H1 (cell line): ENCODE data around the gene NFXL1. TPM values are rescaled to one million over a fixed set of nuclear protein-coding genes. Genes with fewer than 3 reads are reported as not detected.

Source experiments
- CTCF ChIA-PET: fragments of 300-600 bp; sonication (Branson Sonifier 250); formaldehyde crosslinking; loops from one replicate; lab custom pipeline; 2021; ENCODE audit not compliant: partially characterized antibody; lab: Charles Lee
- POLR2A ChIA-PET: fragments of 300-600 bp; sonication (Branson Sonifier 250); formaldehyde crosslinking; loops from one replicate; lab custom pipeline; 2021; ENCODE audit warnings: inconsistent platforms; ENCODE audit not compliant: partially characterized antibody; lab: Charles Lee
- DNase-seq, 2 experiments: peaks; one replicate each; pipeline versions ENCODE4 v3.0.0 to v3.0.0-alpha.2; 2010 to 2022; ENCODE audit warnings: low spot score in 2 of 2, low read depth in 1 of 2, mixed read lengths in 1 of 2
- FAIRE-seq: peaks from 2 replicates; lab custom pipeline; 2011; peaks lifted over from hg19 to GRCh38; lab: Jason Lieb, UNC
- H2AFZ ChIP-seq: 2 replicates; pipeline ENCODE4 v1.8.1; 2012; ENCODE audit warnings: low read length, inconsistent platforms
- H2AK5ac ChIP-seq: 2 replicates; pipeline ENCODE4 v1.6.1; 2013; ENCODE audit warnings: low read depth, low read length
- H2BK120ac ChIP-seq: replicated peaks from 2 replicates; pipeline ENCODE3; 2013; ENCODE audit warnings: low read depth, low read length, inconsistent platforms
- H2BK12ac ChIP-seq: 2 replicates; pipeline ENCODE4 v1.6.1; 2013; ENCODE audit warnings: low read depth, low read length
- H2BK15ac ChIP-seq: 2 replicates; pipeline ENCODE4 v1.6.1; 2013; ENCODE audit warnings: low read length
- H2BK20ac ChIP-seq: 2 replicates; pipeline ENCODE4 v1.6.1; 2013; ENCODE audit warnings: low read length
- H2BK5ac ChIP-seq: 2 replicates; pipeline ENCODE4 v1.6.1; 2013; ENCODE audit warnings: low read depth, low read length
- H3K14ac ChIP-seq: 2 replicates; pipeline ENCODE4 v1.6.1; 2013; ENCODE audit warnings: inconsistent platforms; ENCODE audit not compliant: insufficient read length
- H3K18ac ChIP-seq: 2 replicates; pipeline ENCODE4 v1.6.1; 2013; ENCODE audit warnings: low read length; ENCODE audit errors: extremely low read depth
- H3K23ac ChIP-seq: 2 replicates; pipeline ENCODE4 v1.6.1; 2013; ENCODE audit warnings: inconsistent platforms; ENCODE audit not compliant: insufficient read length
- H3K23me2 ChIP-seq: 2 replicates; pipeline ENCODE4 v1.6.1; 2013; ENCODE audit warnings: low read depth, low read length
- H3K27ac ChIP-seq: 2 replicates; pipeline ENCODE4 v1.6.1; 2011; ENCODE audit warnings: low read depth, low read length, inconsistent platforms
- H3K27me3 ChIP-seq, 4 experiments: replicated peaks in 1 of 4; 1 replicate in 1 of 4; 2 replicates in 3 of 4; pipeline versions ENCODE4 v1.6.1 to v1.8.1; 2011 to 2013; ENCODE audit warnings: low read length in 3 of 4, mild to moderate bottlenecking in 3 of 4, inconsistent platforms in 2 of 4, mixed read lengths in 2 of 4, moderate library complexity in 1 of 4; ENCODE audit not compliant: control insufficient read depth in 3 of 4, insufficient read depth in 3 of 4; ENCODE audit errors: extremely low read depth in 1 of 4
- H3K36me3 ChIP-seq, 4 experiments: 2 replicates each; pipeline versions ENCODE4 v1.6.1 to v1.8.1; 2011 to 2013; ENCODE audit warnings: mild to moderate bottlenecking in 4 of 4, low read length in 3 of 4, moderate library complexity in 2 of 4, control low read depth in 1 of 4, inconsistent platforms in 1 of 4; ENCODE audit not compliant: insufficient read depth in 4 of 4, control insufficient read depth in 2 of 4
- H3K4ac ChIP-seq: replicated peaks from 2 replicates; pipeline ENCODE3; 2013; ENCODE audit warnings: low read length, low read depth, mixed read lengths, inconsistent platforms; ENCODE audit not compliant: insufficient read length
- H3K4me1 ChIP-seq, 4 experiments: replicated peaks in 1 of 4; 1 replicate in 1 of 4; 2 replicates in 3 of 4; pipeline versions ENCODE4 v1.6.1 to v1.8.1; 2011 to 2013; ENCODE audit warnings: low read length in 3 of 4, inconsistent platforms in 2 of 4, mixed read lengths in 1 of 4; ENCODE audit not compliant: insufficient read depth in 4 of 4, control insufficient read depth in 3 of 4
- H3K4me2 ChIP-seq, 2 experiments: 2 replicates each; pipeline versions ENCODE4 v1.6.1 to v1.8.1; 2011 to 2013; ENCODE audit warnings: low read depth in 2 of 2, low read length in 2 of 2, control low read depth in 1 of 2, inconsistent platforms in 1 of 2, mild to moderate bottlenecking in 1 of 2; ENCODE audit not compliant: insufficient read depth in 1 of 2
- H3K4me3 ChIP-seq, 4 experiments: fragments of 200-600, 300-600 bp in 1 of 4; sonication (generic), shearing (Covaris generic), sonication (Bioruptor Twin) in 1 of 4; 2 replicates each; pipeline versions ENCODE4 v1.5.1 to v1.8.1; 2011 to 2016; ENCODE audit warnings: low read length in 4 of 4, low read depth in 3 of 4, control low read depth in 2 of 4, inconsistent platforms in 2 of 4, mild to moderate bottlenecking in 2 of 4, mixed read lengths in 1 of 4, moderate library complexity in 1 of 4; ENCODE audit not compliant: insufficient read depth in 2 of 4; ENCODE audit errors: extremely low read depth in 1 of 4
- H3K56ac ChIP-seq: replicated peaks from 2 replicates; pipeline ENCODE3; 2013; ENCODE audit warnings: low read depth, mild to moderate bottlenecking, mixed read lengths, low read length, inconsistent platforms; ENCODE audit not compliant: insufficient read length
- H3K79me1 ChIP-seq: 2 replicates; pipeline ENCODE4 v1.6.1; 2013; ENCODE audit warnings: low read depth, low read length, control low read depth
- H3K79me2 ChIP-seq, 2 experiments: 2 replicates each; pipeline versions ENCODE4 v1.6.1 to v1.8.1; 2012 to 2013; ENCODE audit warnings: low read length in 2 of 2, mild to moderate bottlenecking in 2 of 2, inconsistent platforms in 1 of 2; ENCODE audit not compliant: insufficient read depth in 2 of 2, control insufficient read depth in 1 of 2
- H3K9ac ChIP-seq, 4 experiments: replicated peaks in 1 of 4; 1 replicate in 1 of 4; 2 replicates in 3 of 4; pipeline versions ENCODE4 v1.6.1 to v1.8.1; 2011 to 2013; ENCODE audit warnings: low read depth in 3 of 4, low read length in 3 of 4, control low read depth in 2 of 4, mild to moderate bottlenecking in 2 of 4, moderate library complexity in 2 of 4, inconsistent platforms in 1 of 4; ENCODE audit errors: extremely low read depth in 1 of 4
- H3K9me3 ChIP-seq, 2 experiments: 2 replicates each; pipeline versions ENCODE4 v1.6.1 to v1.8.1; 2012 to 2013; ENCODE audit warnings: mild to moderate bottlenecking in 2 of 2, moderate library complexity in 2 of 2, control low read depth in 1 of 2, inconsistent platforms in 1 of 2, low read depth in 1 of 2, low read length in 1 of 2, mixed read lengths in 1 of 2; ENCODE audit not compliant: insufficient read depth in 2 of 2
- H4K20me1 ChIP-seq, 2 experiments: replicated peaks in 1 of 2; 2 replicates each; pipeline versions ENCODE3 to v1.8.1; 2011 to 2013; ENCODE audit warnings: inconsistent platforms in 2 of 2, low read length in 2 of 2, mild to moderate bottlenecking in 1 of 2; ENCODE audit not compliant: insufficient read depth in 2 of 2, control insufficient read depth in 1 of 2
- H4K5ac ChIP-seq: 2 replicates; pipeline ENCODE4 v1.6.1; 2013; ENCODE audit warnings: low read length, low read depth, mixed read lengths, inconsistent platforms; ENCODE audit not compliant: insufficient read length
- H4K8ac ChIP-seq: 2 replicates; pipeline ENCODE4 v1.8.0; 2013; ENCODE audit warnings: mild to moderate bottlenecking, moderate library complexity, low read length, inconsistent platforms; ENCODE audit not compliant: insufficient read depth; ENCODE audit errors: extremely low read depth
- H4K91ac ChIP-seq: replicated peaks from 2 replicates; pipeline ENCODE3; 2013; ENCODE audit warnings: low read length, mixed read lengths, inconsistent platforms; ENCODE audit not compliant: insufficient read length
- CTBP2 ChIP-seq: IDR thresholded peaks from 2 replicates; pipeline ENCODE4 v1.7.0; 2011; ENCODE audit warnings: borderline replicate concordance, mild to moderate bottlenecking, moderate library complexity, mixed read lengths, low read length; ENCODE audit not compliant: insufficient read depth, insufficient read length
- GTF2F1 ChIP-seq: IDR thresholded peaks from 2 replicates; pipeline ENCODE4 v1.6.1; 2012; ENCODE audit warnings: low read depth, low read length, improper control_type of control experiment, borderline replicate concordance
- HDAC2 ChIP-seq, 2 experiments: fragments of 300-600 bp in 1 of 2; sonication (generic) in 1 of 2; IDR thresholded peaks; 2 replicates each; pipeline ENCODE4 v1.6.1; 2011 to 2012; ENCODE audit warnings: low read depth in 2 of 2, low read length in 2 of 2, mild to moderate bottlenecking in 2 of 2, moderate library complexity in 2 of 2, borderline replicate concordance in 1 of 2, inconsistent platforms in 1 of 2
- KDM5A ChIP-seq: fragments of 200-600 bp; IDR thresholded peaks from 2 replicates; pipeline ENCODE4 v1.7.1; 2012; ENCODE audit warnings: mild to moderate bottlenecking, low read length, inconsistent platforms, mixed read lengths
- NRF1 ChIP-seq: IDR thresholded peaks from 2 replicates; pipeline ENCODE4 v1.6.1; 2011; ENCODE audit warnings: mild to moderate bottlenecking, low read depth, low read length, improper control_type of control experiment
- RFX5 ChIP-seq: IDR thresholded peaks from 2 replicates; pipeline ENCODE4 v1.6.1; 2011; ENCODE audit warnings: low read depth, low read length, improper control_type of control experiment, borderline replicate concordance
- SAP30 ChIP-seq: fragments of 300-600 bp; sonication (generic); IDR thresholded peaks from 2 replicates; pipeline ENCODE4 v1.7.1; 2012; ENCODE audit warnings: low read length, moderate library complexity, mild to moderate bottlenecking, inconsistent platforms; ENCODE audit not compliant: insufficient read depth, insufficient replicate concordance
- SIN3A ChIP-seq, 2 experiments: IDR thresholded peaks in 1 of 2; conservative IDR thresholded peaks in 1 of 2; 2 replicates each; pipeline ENCODE4 v1.6.1; 2011 to 2012; ENCODE audit warnings: low read length in 2 of 2, improper control_type of control experiment in 1 of 2, low read depth in 1 of 2, mild to moderate bottlenecking in 1 of 2
- WGBS, 2 experiments: shearing (Covaris generic) in 1 of 2; methylation state at CpG; one replicate each; pipeline versions ENCODE4 v1.1.6 to v1.1.7; 2013 to 2015; ENCODE audit warnings: low lambda C conversion rate in 2 of 2, mixed read lengths in 2 of 2, inconsistent platforms in 1 of 2, low coverage in 1 of 2, missing lambda C conversion rate in 1 of 2; ENCODE audit not compliant: insufficient replicate concordance in 2 of 2, insufficient coverage in 1 of 2, insufficient read length in 1 of 2; ENCODE audit errors: extremely low coverage in 1 of 2, missing lambda C conversion rate in 1 of 2; 5-methylcytosine and 5-hydroxymethylcytosine counted together
- polyA plus RNA-seq, 7 experiments: library from polyadenylated mRNA; depleted of rRNA in 3 of 7; stranded (reverse) in 5 of 7; unstranded in 2 of 7; fragments of >200 nt in 5 of 7; fragments of 200-250 nt in 2 of 7; gene quantifications; 1 replicate in 5 of 7; 2 replicates in 1 of 7; 4 replicates in 1 of 7; pipeline versions ENCODE4 v1.2.1 to v1.2.3, GENCODE V29; 2011 to 2013; ENCODE audit warnings: missing spikeins in 2 of 7, mixed read lengths in 2 of 7
- total RNA-seq: library from RNA; stranded (reverse); fragmentation: NEBNext Ultra II Directional; extraction: Animal tissue kit (Norgen Biotek cat#: 25700); gene quantifications from 2 replicates; pipeline ENCODE4 v1.2.1, GENCODE V29; 2021

The NFXL1 gene
- total and polyA plus RNA-seq, 2 of the 8 experiments (the other 6 are each of a cell fraction or from before 2014, with no cell fraction given), result 10.0 to 29.5 TPM

GRCh38 chr4:47936336-47936735, 22.0 kb upstream of the NFXL1 start:
- Histone ChIP-seq H3K4me2 (no peak overlapping the region), H2BK120ac (no peak overlapping the region), H3K27me3 (no peaks in the 10 kb centered on the region), H2AFZ (no peak overlapping the region), H4K8ac (no peak overlapping the region), H2BK15ac (no peak overlapping the region), H2BK12ac (no peak overlapping the region), H4K20me1 (no peaks in the 10 kb centered on the region), H3K4me3 (no peak overlapping the region), H3K79me1 (no peaks in the 10 kb centered on the region), H3K9ac (no peak overlapping the region), H3K23ac (no peak overlapping the region), H2AK5ac (no peak overlapping the region), H4K91ac (no peak overlapping the region), H3K36me3 (no peaks in the 10 kb centered on the region), H3K23me2 (no peaks in the 10 kb centered on the region), H3K4me1 (no peaks in the 10 kb centered on the region), H3K18ac (no peak overlapping the region), H3K9me3 (no peaks in the 10 kb centered on the region), H4K5ac (no peak overlapping the region), H2BK5ac (no peak overlapping the region), H3K14ac (no peak overlapping the region), H3K79me2 (no peaks in the 10 kb centered on the region), H2BK20ac (no peak overlapping the region), H3K56ac (no peak overlapping the region), H3K4ac (no peak overlapping the region), H3K27ac (no peak overlapping the region)
- no peak for TF ChIP-seq KDM5A
- no peak for TF ChIP-seq CTBP2
- TF ChIP-seq SAP30, result no peak
- no peak for TF ChIP-seq HDAC2 (IDR thresholded peaks at IDR 0.05; ENCODE audit: borderline replicate concordance in 1 of 2, low read depth in 2 of 2, low read length in 2 of 2)
- no peak for TF ChIP-seq GTF2F1
- no peak for TF ChIP-seq SIN3A (conservative IDR thresholded peaks at IDR 0.05 in 1 of 2, IDR thresholded peaks at IDR 0.05 in 1 of 2; ENCODE audit: low read depth in 1 of 2, low read length in 2 of 2)
- no peak for TF ChIP-seq NRF1
- TF ChIP-seq RFX5, result no peak
- DNase-seq (no peak), FAIRE-seq (no peak)
- ChIA-PET CTCF (interaction anchor here (0.9 to 1.3 kb wide), 3 partner anchors 9 to 10 kb away, joined by 3 to 4 read pairs (median 3); no protein-coding TSS in a partner anchor), POLR2A (no interaction called here)
- 83% methylated on average over 6 of the region's 6 CpGs; no CpG with 5 or more reads in 1 of the 2 experiments for WGBS, 2 experiments
